ENCODE measurements around the gene CEACAM7. TPM values are rescaled to one million over a fixed set of nuclear protein-coding genes. Genes with fewer than 3 reads are reported as not detected.
"Not testable (repeated sequence)": the region's sequence is repeated elsewhere in the genome, so short reads cannot be mapped to it uniquely, and the experiment has no call there.

Gene CEACAM7
- total RNA-seq, 2 donors from 2014 or later = not detected

GRCh38 chr19:41670755-41671154 lies 17.3 kb downstream of the CEACAM7 start:
- no peak for TF ChIP-seq POLR2AphosphoS5 (IDR thresholded peaks at IDR 0.05)
- TF ChIP-seq POLR2A (IDR thresholded peaks at IDR 0.05) = no peak
- TF ChIP-seq, protein P1, sequence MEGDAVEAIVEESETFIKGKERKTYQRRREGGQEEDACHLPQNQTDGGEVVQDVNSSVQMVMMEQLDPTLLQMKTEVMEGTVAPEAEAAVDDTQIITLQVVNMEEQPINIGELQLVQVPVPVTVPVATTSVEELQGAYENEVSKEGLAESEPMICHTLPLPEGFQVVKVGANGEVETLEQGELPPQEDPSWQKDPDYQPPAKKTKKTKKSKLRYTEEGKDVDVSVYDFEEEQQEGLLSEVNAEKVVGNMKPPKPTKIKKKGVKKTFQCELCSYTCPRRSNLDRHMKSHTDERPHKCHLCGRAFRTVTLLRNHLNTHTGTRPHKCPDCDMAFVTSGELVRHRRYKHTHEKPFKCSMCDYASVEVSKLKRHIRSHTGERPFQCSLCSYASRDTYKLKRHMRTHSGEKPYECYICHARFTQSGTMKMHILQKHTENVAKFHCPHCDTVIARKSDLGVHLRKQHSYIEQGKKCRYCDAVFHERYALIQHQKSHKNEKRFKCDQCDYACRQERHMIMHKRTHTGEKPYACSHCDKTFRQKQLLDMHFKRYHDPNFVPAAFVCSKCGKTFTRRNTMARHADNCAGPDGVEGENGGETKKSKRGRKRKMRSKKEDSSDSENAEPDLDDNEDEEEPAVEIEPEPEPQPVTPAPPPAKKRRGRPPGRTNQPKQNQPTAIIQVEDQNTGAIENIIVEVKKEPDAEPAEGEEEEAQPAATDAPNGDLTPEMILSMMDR (IDR thresholded peaks at IDR 0.05) = no peak
- no peaks in the 10 kb centered on the region for H3K4me1 ChIP-seq (replicated peaks)
- H3K4me3 ChIP-seq = no peak overlapping the region
- H3K36me3 ChIP-seq = no peaks in the 10 kb centered on the region
- intact Hi-C loops (cut with DNase I) = no loop called here
- no peaks in the 10 kb centered on the region for H3K9me3 ChIP-seq
- H3K27ac ChIP-seq = no peak overlapping the region
- DNase-seq (ENCODE audit: low spot score) = no peak
- peaks cover 6% of the 10 kb centered on the region for H3K27me3 ChIP-seq (replicated peaks; ENCODE audit: insufficient read depth)

DNA sequence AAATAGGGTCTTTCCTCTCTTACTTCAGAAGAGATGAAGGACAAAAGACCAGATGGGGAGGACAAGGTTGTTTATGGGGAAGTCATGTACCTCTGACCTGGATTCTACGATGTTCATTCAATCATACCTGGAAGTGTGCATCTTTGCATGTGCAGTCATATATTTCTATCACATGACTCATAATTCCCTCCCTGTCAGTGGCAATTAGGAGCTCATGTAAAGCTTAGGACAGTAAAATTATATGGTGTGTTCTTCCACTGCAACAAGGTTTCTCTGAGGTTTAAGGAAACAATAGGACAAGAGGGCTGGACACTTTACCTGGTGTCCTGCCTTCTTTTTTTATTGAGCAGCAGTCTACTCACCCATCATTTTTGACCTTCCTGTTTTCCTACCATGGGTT lies 19.8 kb downstream of the CEACAM7 start:
- TF ChIP-seq POLR2AphosphoS5 (IDR thresholded peaks at IDR 0.05) = no peak
- Histone ChIP-seq H3K4me3 (no peak overlapping the region), H3K36me3 (no peaks in the 10 kb centered on the region), H3K27ac (no peak overlapping the region), H3K9me3 (no peaks in the 10 kb centered on the region), H3K27me3 (replicated peaks; ENCODE audit: insufficient read depth) (peaks cover 3% of the 10 kb centered on the region), H3K4me1 (replicated peaks) (no peaks in the 10 kb centered on the region)
- intact Hi-C loops (cut with DNase I) = no loop called here
- DNase-seq (ENCODE audit: low spot score) = no peak
- WGBS = 82% methylated on average over 1 of the region's 1 CpG

DNA sequence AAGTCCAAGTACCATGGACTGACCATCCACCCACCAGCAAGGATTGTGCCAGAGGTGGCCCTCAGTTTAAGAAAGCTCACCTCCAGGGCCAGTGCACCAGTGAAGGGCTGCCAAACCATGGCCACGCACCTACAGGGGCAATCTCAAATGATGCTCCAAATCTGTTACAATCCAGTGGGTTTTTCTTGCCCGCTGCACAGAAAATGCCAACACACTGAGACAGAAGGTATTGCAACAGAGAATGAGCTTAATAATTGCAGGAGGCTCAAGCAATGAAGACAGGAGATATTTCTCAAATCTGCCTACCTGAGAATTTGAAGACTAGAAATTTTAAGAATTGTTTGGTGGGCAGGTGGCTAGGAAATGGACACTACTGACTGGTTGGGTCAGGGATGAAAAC lies 22.0 kb downstream of the CEACAM7 start:
- TF ChIP-seq, protein P1 (IDR thresholded peaks at IDR 0.05) = no peak
- no peak for TF ChIP-seq POLR2AphosphoS5 (IDR thresholded peaks at IDR 0.05)
- TF ChIP-seq POLR2A (IDR thresholded peaks at IDR 0.05) = no peak
- Histone ChIP-seq H3K27me3 (replicated peaks; ENCODE audit: insufficient read depth) (peaks cover 3% of the 10 kb centered on the region), H3K36me3 (no peaks in the 10 kb centered on the region), H3K4me3 (no peak overlapping the region), H3K4me1 (replicated peaks) (no peaks in the 10 kb centered on the region), H3K27ac (no peak overlapping the region), H3K9me3 (no peaks in the 10 kb centered on the region)
- WGBS = 67% methylated on average over 2 of the region's 2 CpGs
- intact Hi-C loops (cut with DNase I) = no loop called here
- no peak for DNase-seq (ENCODE audit: low spot score)

- H3K4me1 ChIP-seq (replicated peaks) = no peaks in the 10 kb centered on the region
Observed at GRCh38 chr19:41657157-41657556, 30.9 kb downstream of the CEACAM7 start.

DNA sequence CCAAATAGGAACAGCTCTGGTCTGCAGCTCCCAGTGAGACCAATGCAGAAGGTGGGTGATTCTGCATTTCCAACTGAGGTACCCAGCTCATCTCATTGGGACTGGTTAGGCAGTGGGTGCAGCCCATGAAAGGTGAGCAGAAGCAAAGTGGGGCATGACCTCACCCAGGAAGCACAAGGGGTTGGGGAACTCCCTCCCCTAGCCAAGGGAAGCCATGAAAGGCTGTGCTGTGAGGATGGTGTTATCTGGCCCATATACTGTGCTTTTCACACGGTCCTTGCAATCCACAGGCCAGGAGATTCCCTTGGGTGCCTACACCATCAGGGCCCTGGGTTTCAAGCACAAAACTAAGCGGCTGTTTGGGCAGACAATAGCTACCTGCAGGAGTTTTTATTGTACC lies 31.3 kb downstream of the CEACAM7 start:
- 79% methylated on average over 2 of the region's 2 CpGs for WGBS
- H3K9me3 ChIP-seq; intact Hi-C loops (cut with DNase I); DNase-seq (ENCODE audit: low spot score); H3K4me3 ChIP-seq; H3K27me3 ChIP-seq (replicated peaks; ENCODE audit: insufficient read depth); H3K4me1 ChIP-seq (replicated peaks); H3K27ac ChIP-seq; H3K36me3 ChIP-seq: not testable (repeated sequence)

More at GRCh38 chr19:41657157-41657556, 30.9 kb downstream of the CEACAM7 start:
- H3K36me3 ChIP-seq = no peaks in the 10 kb centered on the region
- H3K27ac ChIP-seq = no peak overlapping the region
- no peak for DNase-seq (ENCODE audit: low spot score)
- no peaks in the 10 kb centered on the region for H3K27me3 ChIP-seq (replicated peaks; ENCODE audit: insufficient read depth)
- no peak overlapping the region for H3K4me3 ChIP-seq
- no peak for TF ChIP-seq POLR2A (IDR thresholded peaks at IDR 0.05)
- TF ChIP-seq, protein P1 (IDR thresholded peaks at IDR 0.05) = no peak
- no peaks in the 10 kb centered on the region for H3K9me3 ChIP-seq
- 38% methylated on average over 2 of the region's 2 CpGs for WGBS
- intact Hi-C loops (cut with DNase I) = no loop called here

DNA sequence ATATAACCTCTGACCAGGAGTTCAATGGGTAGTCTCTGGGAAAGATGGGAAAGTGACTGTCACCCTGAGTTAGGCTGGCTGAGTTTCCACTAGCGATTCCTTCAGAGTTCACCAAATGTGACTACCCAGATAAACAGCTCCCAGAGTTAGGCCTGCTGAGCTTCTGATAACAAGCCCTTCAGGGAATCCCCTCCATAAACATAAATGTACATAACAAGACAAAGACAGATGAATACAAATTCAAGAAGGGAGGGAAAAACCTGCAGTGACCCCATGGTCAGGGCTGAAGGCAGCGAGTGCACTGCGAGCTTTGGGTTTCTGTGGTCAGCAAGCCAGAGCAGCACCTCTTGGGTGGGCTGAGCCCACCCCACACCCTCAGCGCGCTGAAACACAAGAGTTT lies 35.8 kb downstream of the CEACAM7 start:
- Histone ChIP-seq H3K27ac (no peak overlapping the region), H3K27me3 (replicated peaks; ENCODE audit: insufficient read depth) (no peaks in the 10 kb centered on the region), H3K4me1 (replicated peaks) (no peaks in the 10 kb centered on the region), H3K4me3 (no peak overlapping the region), H3K9me3 (no peaks in the 10 kb centered on the region), H3K36me3 (no peaks in the 10 kb centered on the region)
- intact Hi-C loops (cut with DNase I) = no loop called here
- TF ChIP-seq, protein P1 (IDR thresholded peaks at IDR 0.05) = no peak
- TF ChIP-seq POLR2AphosphoS5 (IDR thresholded peaks at IDR 0.05) (no peak), POLR2A (IDR thresholded peaks at IDR 0.05) (no peak)
- DNase-seq (ENCODE audit: low spot score) = no peak
- 75% methylated on average over 5 of the region's 5 CpGs for WGBS
